Stimulated activated naive CD4-positive, alpha-beta T cell treated with Interleukin-2 at 50 U/mL for 16 hours (primary cell): Measurements from ENCODE around the gene HIPK2.

Source experiments
- DNase-seq: peaks from one replicate; lab custom pipeline; 2025; lab: John Stamatoyannopoulos, UW

HIPK2 gene

DNA sequence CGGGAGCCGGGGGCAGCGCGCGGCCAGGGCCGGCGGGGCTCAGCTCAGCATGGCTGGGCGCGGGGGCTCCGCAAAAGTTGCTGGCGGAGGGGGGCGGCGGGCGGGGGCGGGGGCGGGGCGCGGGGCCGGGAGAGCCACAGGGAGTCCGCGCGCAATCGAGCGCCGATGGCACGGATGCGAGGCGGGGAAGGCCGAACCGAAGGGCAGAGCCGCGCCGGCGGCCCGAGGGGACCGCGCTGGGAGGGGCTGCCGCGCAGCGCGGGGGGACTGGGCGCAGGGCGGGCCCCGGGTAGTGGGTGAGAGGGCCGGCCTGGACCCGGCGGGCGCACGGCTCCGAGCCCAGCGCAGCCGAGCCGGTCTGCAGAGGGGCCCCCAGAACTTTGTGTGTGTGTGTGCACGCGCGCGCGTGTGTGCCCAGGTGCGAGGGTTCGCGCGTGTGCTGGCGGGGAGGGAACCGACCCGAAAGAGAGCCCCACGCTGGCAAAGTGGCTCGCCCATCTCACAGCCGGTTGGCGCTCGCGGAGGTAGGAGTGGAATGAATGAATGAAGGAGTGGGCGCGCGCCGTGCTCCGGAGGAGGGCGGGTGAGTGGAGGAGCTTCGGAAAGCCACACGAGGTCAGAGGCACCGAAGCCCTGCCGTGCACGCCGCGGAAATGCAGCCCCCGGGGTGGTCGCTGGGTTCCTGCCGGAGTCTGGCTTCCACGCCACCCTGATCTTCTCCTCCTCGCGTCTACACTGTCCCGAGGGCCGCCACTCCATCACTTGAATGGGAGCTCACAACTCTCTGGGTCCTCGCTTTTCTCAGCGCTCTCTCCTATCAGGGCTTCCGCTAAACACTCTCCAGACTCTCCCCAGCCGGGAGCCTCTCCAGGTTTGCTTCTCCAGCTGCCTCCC lies at the start of gene HIPK2:
HIPK2 (minus strand) TSS at position 51 of the 894 bp plus-strand sequence. CDS start 375 bp downstream, outside the sequence.
- DNase-seq = peak; percentile 77

- no peak for DNase-seq
Observed at GRCh38 chr7:139827042-139827441, 49.2 kb upstream of the HIPK2 start.

GRCh38 chr7:139825666-139826290 lies 48.0 kb upstream of the HIPK2 start:
- DNase-seq = no peak

- DNase-seq = no peak
Observed at GRCh38 chr7:139823959-139824521, 46.2 kb upstream of the HIPK2 start.

DNA sequence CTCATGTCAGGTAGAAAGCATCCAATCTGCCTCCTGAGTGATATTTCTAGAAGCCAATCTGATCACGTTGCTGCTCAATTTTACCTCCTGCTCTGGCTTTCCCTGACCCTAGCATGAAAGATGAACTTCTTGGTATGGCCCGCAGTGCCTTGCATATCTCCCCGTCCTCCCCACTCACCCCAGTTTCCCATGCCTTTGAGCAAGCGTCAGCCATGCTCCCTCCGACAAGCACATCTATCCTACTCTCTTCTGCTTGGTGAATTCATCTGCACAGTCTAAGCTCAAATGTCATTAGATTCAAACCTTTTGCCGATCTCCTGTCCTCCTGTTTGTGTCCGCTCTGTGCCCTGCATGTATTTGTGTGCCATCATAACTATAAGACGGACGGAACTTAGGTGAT lies 45.1 kb upstream of the HIPK2 start:
- DNase-seq = no peak

GRCh38 chr7:139821349-139822105 lies 43.7 kb upstream of the HIPK2 start:
- DNase-seq = no peak

DNA sequence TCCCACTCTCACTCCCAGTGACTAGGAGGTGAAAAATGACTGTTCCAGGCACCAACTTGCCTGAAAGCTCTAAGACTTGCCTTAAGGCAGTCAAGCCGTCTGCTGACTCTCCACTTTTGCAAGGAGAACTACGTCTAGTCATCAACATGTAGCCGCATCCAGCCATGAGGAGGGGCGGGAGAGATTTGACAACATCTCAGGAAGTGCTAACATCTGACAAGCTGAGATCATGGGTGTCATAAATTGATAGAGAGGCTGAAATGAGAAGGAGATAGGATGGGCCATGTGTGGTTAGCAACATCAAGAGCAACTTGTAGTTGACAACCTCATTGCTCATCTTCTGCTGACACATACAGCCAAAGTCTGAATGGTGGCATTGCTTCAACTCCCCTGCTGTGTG lies 42.3 kb upstream of the HIPK2 start:
- no peak for DNase-seq

DNA sequence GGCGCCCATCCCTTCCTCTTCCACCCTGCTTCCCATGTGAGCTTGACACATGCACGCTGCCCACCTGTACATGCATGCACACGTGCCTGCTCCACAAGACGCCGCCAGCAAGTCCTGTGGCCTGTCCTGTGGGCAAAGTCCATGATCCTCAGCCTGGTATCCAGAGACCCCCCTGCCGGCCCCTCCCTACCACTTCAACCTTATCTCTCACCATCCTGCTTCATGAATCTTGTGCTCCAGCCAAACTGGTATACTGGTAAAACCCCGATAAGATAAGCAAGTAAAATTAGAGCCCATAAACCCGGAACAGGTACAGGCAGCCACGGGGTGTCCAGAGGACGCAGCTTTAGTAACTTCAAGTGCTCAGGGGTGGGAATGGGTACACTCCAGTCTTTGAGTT lies 39.5 kb upstream of the HIPK2 start:
- no peak for DNase-seq

- DNase-seq = no peak
Observed at GRCh38 chr7:139813689-139814088, 35.9 kb upstream of the HIPK2 start.

- no peak for DNase-seq
Observed at GRCh38 chr7:139813151-139813550, 35.4 kb upstream of the HIPK2 start.

DNA sequence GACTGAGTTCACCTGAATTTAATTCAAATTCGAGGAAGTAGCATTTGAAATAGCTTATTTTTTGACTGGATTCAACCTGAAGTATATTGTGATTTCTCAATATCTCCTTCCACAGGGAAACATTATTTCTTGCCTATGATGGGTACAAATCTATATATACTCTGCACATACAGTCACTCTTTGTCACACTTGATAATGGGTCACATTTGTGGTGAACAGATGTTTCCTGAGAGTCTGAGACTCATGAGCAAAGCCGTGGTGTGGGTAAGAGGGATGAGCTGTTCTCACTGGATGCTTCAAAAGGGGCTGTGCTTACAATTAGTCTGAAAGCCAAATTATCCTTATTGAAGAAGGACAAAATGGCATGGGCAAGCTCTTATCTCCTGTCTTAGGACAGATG lies 33.3 kb upstream of the HIPK2 start:
- DNase-seq = no peak

DNA sequence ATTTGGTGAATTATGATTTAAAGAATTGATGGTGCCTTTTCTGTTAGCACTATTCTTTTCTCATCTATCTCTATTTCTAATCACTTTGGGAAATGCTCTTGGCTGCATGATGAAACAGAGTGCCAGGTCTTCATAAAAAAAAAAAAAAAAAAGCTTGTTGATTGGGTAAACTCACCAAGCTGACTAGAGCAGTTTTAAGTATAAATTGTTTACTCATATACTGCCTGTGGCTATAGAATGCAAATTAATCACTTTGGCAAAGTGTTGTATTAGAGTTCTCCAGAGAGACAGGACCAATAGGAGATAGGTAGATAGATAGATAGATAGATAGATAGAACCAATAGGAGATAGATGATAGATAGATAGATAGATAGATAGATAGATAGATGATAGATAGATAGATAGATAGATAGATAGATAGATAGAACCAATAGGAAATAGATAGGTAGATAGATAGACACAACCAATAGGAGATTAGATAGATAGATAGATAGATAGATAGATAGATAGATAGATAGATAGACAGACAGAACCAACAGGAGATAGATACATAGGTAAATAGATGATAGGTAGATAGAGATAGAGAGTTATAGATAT lies 31.1 kb upstream of the HIPK2 start:
- no peak for DNase-seq

DNA sequence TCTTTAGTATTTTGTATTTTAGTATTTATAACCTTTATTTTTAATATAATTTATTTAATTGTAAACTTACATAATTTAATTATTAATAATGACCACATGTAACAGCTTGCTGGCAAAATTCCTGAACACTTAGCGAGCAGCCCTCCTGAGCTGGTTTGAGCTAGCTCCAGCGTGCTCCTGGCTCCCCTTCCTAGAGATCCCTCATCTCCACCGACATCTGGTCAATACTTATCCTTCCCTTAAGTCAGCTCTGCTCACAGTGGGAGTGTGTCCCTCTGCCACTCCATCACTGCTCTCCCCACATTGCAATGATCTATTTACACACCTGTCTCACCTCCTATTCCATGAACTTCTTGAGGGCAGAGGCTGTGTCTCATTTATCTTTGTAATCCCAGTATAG lies 30.6 kb upstream of the HIPK2 start:
- DNase-seq = no peak

DNA sequence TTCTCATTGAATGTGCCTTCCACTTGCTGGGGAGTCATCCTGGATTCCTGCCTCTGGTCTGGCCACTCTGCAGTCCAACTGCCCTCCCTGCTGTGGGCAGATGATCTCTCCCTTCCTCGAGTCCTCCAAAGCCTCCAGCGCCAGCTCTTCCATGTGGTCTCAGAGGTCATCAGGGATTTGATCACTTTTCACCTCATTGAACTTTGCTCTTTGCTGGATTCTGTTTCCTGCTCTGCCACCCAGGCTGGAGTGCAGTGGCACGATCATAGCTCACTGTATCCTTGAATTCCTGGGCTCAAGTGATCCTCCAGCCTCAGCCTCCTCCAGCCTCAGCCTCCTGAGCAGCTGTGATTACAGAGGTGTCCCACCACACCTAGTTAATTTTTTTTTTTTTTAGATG lies 29.2 kb upstream of the HIPK2 start:
- DNase-seq = no peak

- no peak for DNase-seq
Observed at GRCh38 chr7:139804571-139804970, 26.8 kb upstream of the HIPK2 start.

DNA sequence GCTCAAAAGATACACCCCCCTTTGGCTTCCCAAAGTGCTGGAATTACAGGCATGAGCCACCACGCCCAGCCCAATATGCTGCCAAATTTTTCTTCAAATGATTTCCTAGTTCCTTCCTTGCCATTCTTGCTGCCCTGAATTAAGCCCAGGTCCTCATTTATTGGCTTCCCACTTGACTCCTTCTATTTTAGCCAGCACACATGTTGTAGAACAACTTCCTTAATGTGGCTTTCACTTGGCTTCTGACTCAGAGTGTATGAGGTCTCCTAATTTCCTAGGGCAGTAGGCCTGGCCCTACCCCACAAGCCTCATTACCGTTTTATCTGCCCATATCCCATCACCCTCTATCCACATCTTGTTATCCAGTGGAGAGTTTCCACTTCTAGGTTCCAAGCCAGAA lies 21.8 kb upstream of the HIPK2 start:
- DNase-seq = no peak

DNA sequence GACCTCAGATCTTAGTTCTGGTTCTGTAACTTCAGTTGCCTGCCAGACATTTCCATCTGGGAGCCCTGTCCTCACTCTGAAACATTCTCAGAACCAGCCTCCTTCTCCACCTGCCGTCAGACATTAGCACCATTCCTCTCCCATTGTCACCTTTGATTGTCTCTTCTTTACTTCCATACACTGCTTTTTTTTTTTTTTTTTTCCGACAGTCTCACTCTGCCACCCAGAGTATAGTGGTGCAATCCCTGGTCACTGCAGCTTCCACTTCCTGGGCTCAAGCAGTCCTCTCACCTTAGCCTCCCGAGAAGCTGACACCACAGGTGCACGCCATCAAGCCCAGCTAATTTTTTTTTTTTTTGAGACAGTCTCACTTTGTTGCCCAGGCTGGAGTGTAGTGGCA lies 21.1 kb upstream of the HIPK2 start:
- DNase-seq = no peak

DNA sequence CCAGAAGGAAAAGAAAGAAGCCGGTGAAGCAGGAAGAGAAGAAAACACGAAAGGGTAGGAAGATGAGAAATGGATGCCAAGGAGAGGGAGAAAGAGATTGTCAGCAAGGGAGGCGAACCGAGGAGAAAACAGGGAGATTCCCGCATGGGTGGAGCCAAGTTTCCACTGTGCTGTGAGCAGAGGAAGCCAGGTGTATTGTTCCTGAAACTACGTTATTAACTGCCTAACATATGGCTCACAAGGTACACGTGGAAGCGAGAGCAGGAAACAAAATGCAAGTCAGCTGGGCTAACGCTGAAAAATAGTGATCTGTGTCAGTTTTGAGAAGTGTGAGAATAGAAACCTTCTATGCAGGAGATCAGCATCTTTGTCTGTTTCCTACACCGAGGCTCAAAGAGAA lies 20.4 kb upstream of the HIPK2 start:
- no peak for DNase-seq

DNA sequence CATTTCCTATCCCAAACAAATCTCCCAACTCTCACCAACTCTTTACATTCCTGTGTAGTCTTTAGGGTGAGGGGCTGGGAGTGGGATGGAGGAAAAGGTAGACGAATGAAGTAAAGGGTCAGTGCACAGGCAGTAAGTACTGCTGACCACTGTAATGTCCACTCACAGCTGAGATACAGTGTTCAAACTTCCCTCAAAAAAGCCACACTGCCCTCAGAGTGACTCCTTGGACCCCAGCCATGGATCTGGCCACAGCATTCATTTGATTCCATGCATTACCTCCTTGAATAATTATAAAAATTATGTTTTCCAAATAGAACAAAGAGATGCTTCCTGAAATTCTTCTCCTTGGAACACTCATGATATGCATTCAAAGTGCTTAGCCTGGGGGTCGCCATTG lies 19.8 kb upstream of the HIPK2 start:
- DNase-seq = no peak

DNA sequence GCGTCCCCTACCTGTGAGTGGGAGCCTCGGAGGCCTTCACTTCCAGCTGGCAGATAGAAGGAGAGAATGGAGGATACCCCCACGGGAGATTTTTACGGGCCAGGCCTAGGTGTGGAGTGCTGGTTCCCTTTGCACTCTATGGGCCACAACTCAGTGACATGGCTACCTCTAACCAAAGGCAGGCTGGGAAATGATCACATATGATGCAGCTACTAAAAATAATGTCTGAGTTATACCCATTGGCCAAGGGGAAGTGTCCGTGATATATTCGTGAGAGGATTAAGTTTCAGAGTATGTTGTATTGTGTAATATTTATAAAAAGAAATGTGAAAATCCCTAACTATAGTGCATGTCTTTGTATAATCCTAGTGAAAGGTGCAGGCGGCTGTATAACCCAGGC lies 13.5 kb upstream of the HIPK2 start:
- no peak for DNase-seq

- no peak for DNase-seq
Observed at GRCh38 chr7:139784648-139785047, 6.8 kb upstream of the HIPK2 start.
